Kidney epithelial cell (primary cell): Measurements from ENCODE around the gene TXNRD1. TPM values are rescaled to one million over a fixed set of nuclear protein-coding genes. Genes with fewer than 3 reads are reported as not detected.
"Not testable (repeated sequence)": the region's sequence is repeated elsewhere in the genome, so short reads cannot be mapped to it uniquely, and the experiment has no call there.

ENCODE experiments used
- DNase-seq: peaks from one replicate; pipeline ENCODE4 v3.0.0-alpha.2; 2010; ENCODE audit warnings: low read depth
- H3K27me3 ChIP-seq: 2 replicates; pipeline ENCODE4 v1.6.0; 2011; ENCODE audit warnings: low read length; ENCODE audit not compliant: control insufficient read depth, insufficient read depth
- H3K36me3 ChIP-seq: 2 replicates; pipeline ENCODE4 v1.5.1; 2011; ENCODE audit warnings: low read length; ENCODE audit not compliant: control insufficient read depth, insufficient read depth
- H3K4me3 ChIP-seq: 2 replicates; pipeline ENCODE4 v1.5.1; 2011; ENCODE audit warnings: low read depth, mild to moderate bottlenecking, control low read depth, low read length
- CTCF ChIP-seq: IDR thresholded peaks from 2 replicates; pipeline ENCODE4 v1.5.1; 2011; ENCODE audit warnings: mild to moderate bottlenecking, moderate library complexity, low read length, control low read depth, inconsistent platforms; ENCODE audit not compliant: insufficient read depth, poor library complexity, severe bottlenecking
- total RNA-seq: library from RNA; depleted of rRNA; stranded (reverse); fragments of >200 nt; gene quantifications from 2 replicates; pipeline ENCODE4 v1.2.3, GENCODE V29; 2015

TXNRD1 gene
- total RNA-seq, 1 donor from 2014 or later = 100 TPM

GRCh38 chr12:104171785-104172569 lies 43.6 kb upstream of the TXNRD1 start:
- Histone ChIP-seq H3K4me3 (no peak overlapping the region), H3K36me3 (no peaks in the 10 kb centered on the region)
- TF ChIP-seq CTCF = no peak

GRCh38 chr12:104172570-104172947 lies 43.0 kb upstream of the TXNRD1 start:
- no peak overlapping the region for H3K4me3 ChIP-seq
- no peaks in the 10 kb centered on the region for H3K36me3 ChIP-seq
- no peak for DNase-seq
- no peaks in the 10 kb centered on the region for H3K27me3 ChIP-seq
- no peak for TF ChIP-seq CTCF

More at GRCh38 chr12:104171785-104172569, 43.6 kb upstream of the TXNRD1 start:
- no peak for DNase-seq
- no peaks in the 10 kb centered on the region for H3K27me3 ChIP-seq

GRCh38 chr12:104173804-104174203 lies 41.8 kb upstream of the TXNRD1 start:
- DNase-seq, H3K27me3 ChIP-seq, H3K4me3 ChIP-seq, H3K36me3 ChIP-seq: not testable (repeated sequence)

GRCh38 chr12:104175726-104176247 lies 39.8 kb upstream of the TXNRD1 start:
- no peak for DNase-seq

GRCh38 chr12:104177336-104177662 lies 38.3 kb upstream of the TXNRD1 start:
- no peak for TF ChIP-seq CTCF
- Histone ChIP-seq H3K27me3 (no peaks in the 10 kb centered on the region), H3K4me3 (no peak overlapping the region), H3K36me3 (no peaks in the 10 kb centered on the region)
- no peak for DNase-seq

More at GRCh38 chr12:104175726-104176247, 39.8 kb upstream of the TXNRD1 start:
- Histone ChIP-seq H3K4me3 (no peak overlapping the region), H3K36me3 (no peaks in the 10 kb centered on the region), H3K27me3 (no peaks in the 10 kb centered on the region)
- TF ChIP-seq CTCF = no peak

- Histone ChIP-seq H3K36me3 (no peaks in the 10 kb centered on the region), H3K4me3 (no peak overlapping the region), H3K27me3 (no peaks in the 10 kb centered on the region)
- peak; percentile 92 for DNase-seq
- peak; percentile 43 for TF ChIP-seq CTCF
These were observed 37.7 kb upstream of the TXNRD1 start for GRCh38 chr12:104177663-104178501.
